ENCODE results near the gene FOXP1. TPM values are rescaled to one million over a fixed set of nuclear protein-coding genes. Genes with fewer than 3 reads are reported as not detected.

FOXP1 gene
- total and polyA plus RNA-seq, 2 experiments from 2014 or later: 121 to 132 TPM

DNA sequence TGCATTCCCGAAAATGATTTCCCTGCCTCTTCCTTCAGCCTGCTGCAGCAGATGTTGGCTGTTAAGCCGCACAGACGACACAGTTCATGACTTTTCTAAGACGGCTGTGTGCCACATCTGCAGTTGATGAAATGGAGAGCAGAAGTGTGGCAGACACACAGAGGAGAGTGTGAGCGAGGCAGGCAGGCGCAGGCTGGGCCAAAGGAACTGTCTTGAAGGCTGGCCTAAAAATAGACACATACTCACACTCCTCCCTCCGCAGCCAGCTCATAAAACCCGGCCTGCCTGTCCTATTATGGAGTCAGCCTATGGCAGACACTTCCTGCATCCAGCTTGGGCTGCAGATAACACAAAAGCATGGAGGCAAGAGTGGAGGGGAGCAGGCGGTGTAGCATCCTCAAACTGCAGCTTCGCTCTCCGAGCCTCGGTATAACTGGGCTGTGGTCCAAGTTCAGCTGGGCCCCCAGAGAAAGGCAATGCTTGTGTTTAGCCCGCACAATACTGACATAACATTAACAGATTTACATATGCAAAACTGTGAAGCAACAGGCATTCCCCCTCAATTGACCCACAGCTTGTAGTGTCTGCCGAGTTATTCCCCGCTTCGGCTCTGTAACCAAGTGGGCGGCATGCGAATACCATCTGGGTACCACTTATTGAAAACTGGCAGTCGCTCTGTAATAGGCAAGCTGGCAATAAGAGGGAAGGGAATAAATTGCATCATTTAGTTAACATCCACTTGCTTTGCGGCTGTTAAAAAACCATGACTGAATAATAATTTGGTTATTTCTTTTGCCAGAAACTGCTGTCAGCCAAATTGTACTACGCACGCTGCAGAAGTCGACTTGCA, 40.8 kb downstream of the FOXP1 start:
- TF ChIP-seq, protein P1, sequence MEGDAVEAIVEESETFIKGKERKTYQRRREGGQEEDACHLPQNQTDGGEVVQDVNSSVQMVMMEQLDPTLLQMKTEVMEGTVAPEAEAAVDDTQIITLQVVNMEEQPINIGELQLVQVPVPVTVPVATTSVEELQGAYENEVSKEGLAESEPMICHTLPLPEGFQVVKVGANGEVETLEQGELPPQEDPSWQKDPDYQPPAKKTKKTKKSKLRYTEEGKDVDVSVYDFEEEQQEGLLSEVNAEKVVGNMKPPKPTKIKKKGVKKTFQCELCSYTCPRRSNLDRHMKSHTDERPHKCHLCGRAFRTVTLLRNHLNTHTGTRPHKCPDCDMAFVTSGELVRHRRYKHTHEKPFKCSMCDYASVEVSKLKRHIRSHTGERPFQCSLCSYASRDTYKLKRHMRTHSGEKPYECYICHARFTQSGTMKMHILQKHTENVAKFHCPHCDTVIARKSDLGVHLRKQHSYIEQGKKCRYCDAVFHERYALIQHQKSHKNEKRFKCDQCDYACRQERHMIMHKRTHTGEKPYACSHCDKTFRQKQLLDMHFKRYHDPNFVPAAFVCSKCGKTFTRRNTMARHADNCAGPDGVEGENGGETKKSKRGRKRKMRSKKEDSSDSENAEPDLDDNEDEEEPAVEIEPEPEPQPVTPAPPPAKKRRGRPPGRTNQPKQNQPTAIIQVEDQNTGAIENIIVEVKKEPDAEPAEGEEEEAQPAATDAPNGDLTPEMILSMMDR (IDR thresholded peaks at IDR 0.05; ENCODE audit: low read depth, low read length): no peak
- no peak overlapping the region for H3K4me3 ChIP-seq
- H3K27ac ChIP-seq: peak overlapping the region; percentile 79
- peaks cover 28% of the 10 kb centered on the region for H3K4me1 ChIP-seq (ENCODE audit: low read depth)
- H3K27me3 ChIP-seq: no peaks in the 10 kb centered on the region
- no peaks in the 10 kb centered on the region for H3K36me3 ChIP-seq
- no peaks in the 10 kb centered on the region for H3K9me3 ChIP-seq (ENCODE audit: low read depth)
- peak; percentile 92 to 95 for DNase-seq (ENCODE audit: low read depth in 1 of 2, low spot score in 1 of 2)

DNA sequence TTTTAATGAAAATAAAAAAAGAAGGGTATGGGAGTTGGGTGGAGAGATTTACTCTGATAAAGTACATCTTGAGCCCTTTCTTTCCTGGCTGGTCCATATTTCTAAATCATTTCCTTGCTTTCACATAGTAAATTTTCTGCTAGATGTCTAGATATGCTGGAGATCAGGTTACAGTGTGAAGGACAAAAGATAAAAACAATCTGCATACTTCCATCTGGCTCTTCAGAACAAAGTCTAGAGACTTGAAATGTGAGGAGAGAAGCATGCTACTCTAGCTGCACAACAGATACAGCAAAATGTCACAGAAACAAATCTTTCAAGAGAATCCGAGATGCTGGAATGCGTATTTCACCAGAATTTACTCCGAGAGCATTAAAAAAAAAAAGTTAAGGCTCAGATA, 42.2 kb downstream of the FOXP1 start:
- H3K4me3 ChIP-seq: no peak overlapping the region
- TF ChIP-seq, protein P1 (IDR thresholded peaks at IDR 0.05; ENCODE audit: low read depth, low read length): no peak
- peak overlapping the region; percentile 79 for H3K27ac ChIP-seq
- H3K27me3 ChIP-seq: no peaks in the 10 kb centered on the region
- peak in 1 of 2 donors; percentile 24 for DNase-seq (ENCODE audit: low read depth in 1 of 2, low spot score in 1 of 2)
- peaks cover 28% of the 10 kb centered on the region for H3K4me1 ChIP-seq (ENCODE audit: low read depth)
- H3K9me3 ChIP-seq (ENCODE audit: low read depth): no peaks in the 10 kb centered on the region
- no peaks in the 10 kb centered on the region for H3K36me3 ChIP-seq

DNA sequence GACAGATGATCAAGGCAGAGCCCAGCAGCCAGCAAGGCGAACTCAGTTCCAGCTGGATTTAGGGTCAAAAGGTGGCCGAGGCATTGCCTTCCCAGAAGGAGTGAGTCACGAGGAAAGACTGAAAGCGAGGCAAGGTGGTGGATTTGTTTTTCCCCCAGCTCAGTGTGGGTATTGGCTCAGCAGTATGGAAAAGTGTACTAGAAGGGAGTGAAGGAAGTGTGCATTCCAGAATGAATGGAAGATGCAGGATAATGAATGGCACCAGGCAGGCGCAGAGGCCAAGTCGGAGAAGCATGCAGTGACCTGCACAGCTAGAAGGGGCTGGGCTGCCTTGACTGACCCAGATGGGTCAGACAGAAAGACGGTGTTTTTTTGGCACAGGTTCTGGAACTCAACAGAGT, 46.3 kb downstream of the FOXP1 start:
- TF ChIP-seq, protein P1 (IDR thresholded peaks at IDR 0.05; ENCODE audit: low read depth, low read length): no peak
- H3K4me1 ChIP-seq (ENCODE audit: low read depth): peaks cover 15% of the 10 kb centered on the region
- no peak overlapping the region for H3K4me3 ChIP-seq
- no peaks in the 10 kb centered on the region for H3K27me3 ChIP-seq
- H3K27ac ChIP-seq: no peak overlapping the region
- DNase-seq (ENCODE audit: low read depth in 1 of 2, low spot score in 1 of 2): peak in 1 of 2 donors; percentile 96
- no peaks in the 10 kb centered on the region for H3K9me3 ChIP-seq (ENCODE audit: low read depth)
- no peaks in the 10 kb centered on the region for H3K36me3 ChIP-seq

DNA sequence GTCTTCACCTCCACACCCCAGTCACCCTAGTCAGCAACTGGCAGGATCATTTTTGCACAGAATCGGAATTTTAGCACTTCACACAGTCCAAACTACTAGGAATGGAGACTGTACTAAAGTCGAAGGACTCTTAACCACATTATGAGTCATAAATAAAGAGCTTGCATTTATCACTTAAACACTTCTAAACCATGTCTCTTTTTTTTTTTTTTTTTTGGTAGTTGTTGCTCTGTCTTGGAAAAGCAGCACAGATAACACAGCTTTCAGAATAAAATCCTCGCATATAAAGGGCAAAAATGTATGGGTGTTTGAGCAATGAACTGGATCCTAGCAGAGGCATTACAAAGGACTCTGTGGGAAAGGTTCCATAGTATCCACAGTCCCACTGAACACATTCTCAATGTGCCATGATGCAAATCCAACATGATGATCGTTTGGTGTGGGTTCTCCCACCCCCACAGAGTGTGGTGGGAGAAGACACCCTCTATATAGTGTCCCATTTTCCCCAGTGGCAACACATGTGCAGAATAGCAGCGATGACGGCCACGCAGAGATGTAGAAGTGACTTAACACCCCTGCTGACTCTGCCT, 47.1 kb downstream of the FOXP1 start:
- Histone ChIP-seq H3K36me3 (no peaks in the 10 kb centered on the region), H3K4me3 (no peak overlapping the region), H3K4me1 (ENCODE audit: low read depth) (peaks cover 8% of the 10 kb centered on the region), H3K27me3 (no peaks in the 10 kb centered on the region), H3K27ac (no peak overlapping the region), H3K9me3 (ENCODE audit: low read depth) (no peaks in the 10 kb centered on the region)
- TF ChIP-seq, protein P1 (IDR thresholded peaks at IDR 0.05; ENCODE audit: low read depth, low read length): no peak
- DNase-seq (ENCODE audit: low read depth in 1 of 2, low spot score in 1 of 2): peak in 1 of 2 donors; percentile 85

DNA sequence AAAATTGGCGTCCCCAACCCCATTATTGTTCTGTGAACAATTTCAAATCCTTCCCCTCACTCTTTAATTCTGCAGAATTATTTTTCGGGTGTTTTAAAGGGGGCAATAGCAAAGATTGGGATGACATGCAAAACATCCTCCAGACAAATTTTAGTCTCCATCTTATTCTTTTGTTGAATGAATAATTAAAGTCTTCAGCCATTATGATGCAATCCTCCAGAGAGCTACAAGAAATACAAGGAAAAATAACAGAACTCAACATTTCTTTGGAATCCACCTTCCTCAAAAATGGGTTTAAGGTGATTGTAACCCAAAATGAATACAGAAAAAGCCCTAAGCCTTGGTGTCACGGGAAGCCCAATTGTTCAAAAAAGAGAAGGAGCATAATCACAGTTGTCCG, 49.9 kb downstream of the FOXP1 start:
- H3K36me3 ChIP-seq: no peaks in the 10 kb centered on the region
- no peaks in the 10 kb centered on the region for H3K9me3 ChIP-seq (ENCODE audit: low read depth)
- TF ChIP-seq, protein P1 (IDR thresholded peaks at IDR 0.05; ENCODE audit: low read depth, low read length): no peak
- H3K4me1 ChIP-seq (ENCODE audit: low read depth): peaks cover 8% of the 10 kb centered on the region
- no peak overlapping the region for H3K27ac ChIP-seq
- H3K4me3 ChIP-seq: no peak overlapping the region
- H3K27me3 ChIP-seq: no peaks in the 10 kb centered on the region
- DNase-seq (ENCODE audit: low read depth in 1 of 2, low spot score in 1 of 2): no peak

Data from cardiac muscle cell (in vitro differentiated cells and primary cell).